ENCODE measurements around the gene RTF1.
"Not testable (repeated sequence)": the region's sequence is repeated elsewhere in the genome, so short reads cannot be mapped to it uniquely, and the experiment has no call there.

RTF1 gene

GRCh38 chr15:41416742-41417417, at the start of gene RTF1:
TSS of gene RTF1 (plus strand) at chr15:41417095. CDS start at chr15:41417116, 21 bp downstream.
- FAIRE-seq, result no peak

GRCh38 chr15:41367418-41367817, 49.5 kb upstream of the RTF1 start:
- no peak for FAIRE-seq

- no peak for FAIRE-seq
Observed at GRCh38 chr15:41377978-41378377, 38.9 kb upstream of the RTF1 start.

- not testable (repeated sequence) for FAIRE-seq
Observed at GRCh38 chr15:41383974-41384749, 32.7 kb upstream of the RTF1 start.

- FAIRE-seq, result no peak
Observed at GRCh38 chr15:41387646-41388045, 29.2 kb upstream of the RTF1 start.

- no peak for FAIRE-seq
Observed at GRCh38 chr15:41392659-41393058, 24.2 kb upstream of the RTF1 start.

GRCh38 chr15:41394924-41395323, 22.0 kb upstream of the RTF1 start:
- FAIRE-seq, result no peak

GRCh38 chr15:41396111-41396510, 20.8 kb upstream of the RTF1 start:
- no peak for FAIRE-seq

GRCh38 chr15:41401904-41402267, 15.0 kb upstream of the RTF1 start:
- no peak for FAIRE-seq

- FAIRE-seq, result no peak
Observed at GRCh38 chr15:41407341-41407740, 9.6 kb upstream of the RTF1 start.

GRCh38 chr15:41408234-41408641, 8.7 kb upstream of the RTF1 start:
- no peak for FAIRE-seq

- no peak for FAIRE-seq
Observed at GRCh38 chr15:41411031-41411430, 5.9 kb upstream of the RTF1 start.

- no peak for FAIRE-seq
Observed at GRCh38 chr15:41411441-41411840, 5.5 kb upstream of the RTF1 start.

GRCh38 chr15:41416128-41416741, 660 bp upstream of the RTF1 start:
- FAIRE-seq, result no peak

GRCh38 chr15:41417418-41418195, 712 bp downstream of the RTF1 start:
- no peak for FAIRE-seq

- no peak for FAIRE-seq
Observed at GRCh38 chr15:41423979-41424659, 7.2 kb downstream of the RTF1 start.

- no peak for FAIRE-seq
Observed at GRCh38 chr15:41424809-41425208, 7.9 kb downstream of the RTF1 start.

- not testable (repeated sequence) for FAIRE-seq
Observed at GRCh38 chr15:41425907-41426306, 9.0 kb downstream of the RTF1 start.

GRCh38 chr15:41429003-41429890, 12.4 kb downstream of the RTF1 start:
- no peak for FAIRE-seq

GRCh38 chr15:41435037-41435786, 18.3 kb downstream of the RTF1 start:
- no peak for FAIRE-seq

- FAIRE-seq, result no peak
Observed at GRCh38 chr15:41437448-41437847, 20.6 kb downstream of the RTF1 start.
